WTC11 (cell line): ENCODE data around the gene PPP1R2C. TPM values are rescaled to one million over a fixed set of nuclear protein-coding genes. Genes with fewer than 3 reads are reported as not detected.

ENCODE experiments used
- ATAC-seq: fragments of 200-7000 bp; cut with Tn5 transposase; 2 replicates; pipeline ENCODE4 v1.10.0; 2021; ENCODE audit warnings: mild to moderate bottlenecking, moderate library complexity
- CTCF ChIA-PET: fragments of 300-600 bp; sonication (Branson Sonifier 250); formaldehyde crosslinking; loops from one replicate; lab custom pipeline; 2021; ENCODE audit warnings: antibody characterized with exemption; lab: Charles Lee
- POLR2A ChIA-PET: fragments of 350-600 bp; sonication (Branson Sonifier 250); formaldehyde crosslinking; loops from one replicate; lab custom pipeline; 2021; ENCODE audit warnings: antibody characterized with exemption; lab: Charles Lee
- DNase-seq: peaks from one replicate; pipeline ENCODE4 v3.0.0; 2021; ENCODE audit warnings: low spot score
- H3K27ac Mint-ChIP-seq: 2 replicates; pipeline ENCODE4 v1.8.0; 2021; ENCODE audit warnings: mixed read lengths
- H3K27me3 Mint-ChIP-seq: 2 replicates; pipeline ENCODE4 v1.8.0; 2021; ENCODE audit warnings: low read depth, mild to moderate bottlenecking, moderate library complexity, mixed read lengths
- H3K36me3 Mint-ChIP-seq: 2 replicates; pipeline ENCODE4 v1.8.0; 2021; ENCODE audit warnings: mixed read lengths
- H3K4me1 Mint-ChIP-seq: 2 replicates; pipeline ENCODE4 v1.8.0; 2022; ENCODE audit warnings: mixed read lengths
- H3K4me3 Mint-ChIP-seq: 2 replicates; pipeline ENCODE4 v1.8.0; 2021; ENCODE audit warnings: mild to moderate bottlenecking, moderate library complexity, mixed read lengths
- H3K9me3 Mint-ChIP-seq: 2 replicates; pipeline ENCODE4 v1.8.0; 2021; ENCODE audit warnings: mixed read lengths
- CREB1 ChIP-seq: sonication (generic); formaldehyde crosslinking; IDR thresholded peaks from 2 replicates; pipeline ENCODE4 v1.8.0; 2023; ENCODE audit warnings: mild to moderate bottlenecking, missing genetic modification reagents
- CREM ChIP-seq: sonication (generic); formaldehyde crosslinking; IDR thresholded peaks from 2 replicates; pipeline ENCODE4 v1.8.1; 2022; ENCODE audit warnings: mild to moderate bottlenecking, missing genetic modification reagents, moderate library complexity
- ELF4 ChIP-seq: sonication (generic); formaldehyde crosslinking; IDR thresholded peaks from 2 replicates; pipeline ENCODE4 v1.8.1; 2022; ENCODE audit warnings: low read depth, mild to moderate bottlenecking, moderate library complexity, missing genetic modification reagents
- FOXP1 ChIP-seq: sonication (generic); formaldehyde crosslinking; IDR thresholded peaks from 2 replicates; pipeline ENCODE4 v1.8.0; 2022; ENCODE audit warnings: missing genetic modification reagents, mild to moderate bottlenecking, moderate library complexity, borderline replicate concordance
- GABPB1 ChIP-seq: sonication (generic); formaldehyde crosslinking; IDR thresholded peaks from 2 replicates; pipeline ENCODE4 v1.8.1; 2023; ENCODE audit warnings: mild to moderate bottlenecking, missing genetic modification reagents
- GTF2I ChIP-seq: fragments of 250-450 bp; sonication (Bioruptor Pico); conservative IDR thresholded peaks from 2 replicates; pipeline ENCODE4 v1.4.0; 2021; ENCODE audit warnings: mild to moderate bottlenecking
- HMGA2 ChIP-seq: fragments of 250-450 bp; sonication (Bioruptor Pico); IDR thresholded peaks from 2 replicates; pipeline ENCODE4 v1.4.0; 2021; ENCODE audit warnings: mild to moderate bottlenecking, moderate library complexity
- JAZF1 ChIP-seq: fragments of 250-450 bp; sonication (Bioruptor Pico); IDR thresholded peaks from 2 replicates; pipeline ENCODE4 v1.9.0; 2021; ENCODE audit warnings: moderate library complexity, mild to moderate bottlenecking, inconsistent platforms
- JUN ChIP-seq: sonication (generic); formaldehyde crosslinking; IDR thresholded peaks from 2 replicates; pipeline ENCODE4 v1.8.0; 2023; ENCODE audit warnings: mild to moderate bottlenecking, missing genetic modification reagents
- MXD4 ChIP-seq: fragments of 250-450 bp; sonication (Bioruptor Pico); IDR thresholded peaks from 2 replicates; pipeline ENCODE4 v1.8.0; 2021; ENCODE audit warnings: mild to moderate bottlenecking, moderate library complexity, borderline replicate concordance
- PRRX2 ChIP-seq: fragments of 250-450 bp; sonication (Bioruptor Pico); IDR thresholded peaks from 2 replicates; pipeline ENCODE4 v1.8.0; 2021; ENCODE audit warnings: mild to moderate bottlenecking
- SMAD3 ChIP-seq: sonication (generic); formaldehyde crosslinking; IDR thresholded peaks from 2 replicates; pipeline ENCODE4 v1.8.0; 2022; ENCODE audit warnings: missing genetic modification reagents, mild to moderate bottlenecking, borderline replicate concordance
- ZBTB21 ChIP-seq: sonication (generic); formaldehyde crosslinking; IDR thresholded peaks from 2 replicates; pipeline ENCODE4 v1.8.1; 2023; ENCODE audit warnings: mild to moderate bottlenecking, missing genetic modification reagents, borderline replicate concordance
- ZNF317 ChIP-seq: sonication (generic); formaldehyde crosslinking; IDR thresholded peaks from 2 replicates; pipeline ENCODE4 v1.8.1; 2023; ENCODE audit warnings: low read depth, mild to moderate bottlenecking, moderate library complexity, missing genetic modification reagents, borderline replicate concordance
- ZNF423 ChIP-seq: fragments of 250-450 bp; sonication (Bioruptor Pico); IDR thresholded peaks from 2 replicates; pipeline ENCODE4 v2.1.2; 2022; ENCODE audit warnings: mild to moderate bottlenecking, moderate library complexity
- ZNF671 ChIP-seq: fragments of 250-450 bp; sonication (Bioruptor Pico); IDR thresholded peaks from 2 replicates; pipeline ENCODE4 v1.8.0; 2021; ENCODE audit warnings: mild to moderate bottlenecking
- total RNA-seq: library from RNA; stranded (reverse); gene quantifications from 3 replicates; pipeline ENCODE4 v1.2.3, GENCODE V29; 2021
- TF ChIP-seq, protein P1 (sequence below): sonication (generic); formaldehyde crosslinking; IDR thresholded peaks from 2 replicates; pipeline ENCODE4 v1.8.1; 2023; ENCODE audit warnings: mild to moderate bottlenecking, missing genetic modification reagents, moderate library complexity
- TF ChIP-seq, protein P2 (sequence below): sonication (generic); formaldehyde crosslinking; IDR thresholded peaks from 2 replicates; pipeline ENCODE4 v1.8.1; 2023; ENCODE audit warnings: mild to moderate bottlenecking, missing genetic modification reagents
- TF ChIP-seq, protein P3 (sequence below): fragments of 250-450 bp; sonication (Bioruptor Pico); IDR thresholded peaks from 2 replicates; pipeline ENCODE4 v1.9.0; 2021; ENCODE audit warnings: mild to moderate bottlenecking, borderline replicate concordance
- TF ChIP-seq, protein P4 (sequence below): fragments of 200-600 bp; IDR thresholded peaks from 2 replicates; pipeline ENCODE4 v1.8.0; 2022; ENCODE audit warnings: antibody characterized with exemption
- TF ChIP-seq, protein P5 (sequence below): sonication (generic); formaldehyde crosslinking; IDR thresholded peaks from 2 replicates; pipeline ENCODE4 v1.8.1; 2022; ENCODE audit warnings: missing genetic modification reagents, borderline replicate concordance

PPP1R2C gene
- total RNA-seq, 1 experiment from 2014 or later: not detected

DNA sequence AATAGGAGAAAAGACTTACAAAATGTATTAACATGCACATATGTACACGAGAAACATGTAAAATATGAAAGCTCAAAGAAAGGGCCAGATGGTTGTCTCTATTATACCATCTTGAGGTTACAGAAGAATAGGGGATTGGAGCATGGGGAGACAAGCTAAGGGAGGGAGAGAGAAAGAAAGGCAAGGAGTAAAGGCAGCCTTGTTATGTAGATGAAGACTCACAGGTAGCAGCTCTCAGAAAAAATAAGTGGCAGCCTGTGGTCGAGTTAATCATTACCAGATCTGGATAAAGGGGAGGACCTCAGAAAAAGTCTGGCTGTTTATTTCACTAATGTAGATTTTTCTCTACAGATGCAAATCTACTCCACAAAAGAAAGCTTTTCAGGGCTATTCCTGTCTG lies 26.6 kb upstream of the PPP1R2C start:
- Mint-ChIP-seq H3K27ac (peak overlapping the region; percentile 94), H3K4me3 (no peak overlapping the region)

DNA sequence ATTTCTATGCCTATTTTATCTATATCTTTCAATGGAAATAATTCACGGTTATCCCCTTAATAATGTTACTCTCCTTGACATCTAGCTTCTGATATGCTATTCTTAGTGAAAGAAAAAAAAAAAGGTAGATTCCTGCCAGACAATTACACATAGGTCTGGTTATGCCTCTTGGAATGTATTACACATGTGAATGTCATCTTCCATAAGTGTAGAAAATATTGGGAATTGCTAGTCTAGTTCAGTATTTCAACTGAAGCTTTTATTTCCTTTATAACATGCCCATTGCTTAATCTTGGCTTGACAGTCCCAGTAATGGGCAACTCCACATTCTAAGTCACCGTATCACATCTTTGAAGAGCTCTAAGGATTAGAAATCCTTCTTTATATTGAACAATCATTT lies 25.4 kb upstream of the PPP1R2C start:
- DNase-seq (no peak), ATAC-seq (no peak)
- H3K27me3 Mint-ChIP-seq: no peaks in the 10 kb centered on the region; the same call in 1 of the 2 replicates
- CTCF ChIA-PET: interaction anchor here (0.9 kb wide), 1 partner anchor 88 kb away, joined by 3 read pairs; no protein-coding TSS in a partner anchor
- H3K4me1 Mint-ChIP-seq: peaks cover 49% of the 10 kb centered on the region
- no peak overlapping the region for H3K27ac Mint-ChIP-seq
- POLR2A ChIA-PET: no interaction called here
- H3K36me3 Mint-ChIP-seq: peaks cover 9% of the 10 kb centered on the region
- H3K4me3 Mint-ChIP-seq: no peak overlapping the region
- H3K9me3 Mint-ChIP-seq: peaks cover 3% of the 10 kb centered on the region; the same call in 1 of the 2 replicates
- TF ChIP-seq SMAD3 (CRISPR knock-in tag) (no peak), JAZF1 (CRISPR knock-in tag) (no peak), MXD4 (CRISPR knock-in tag) (no peak), CREM (CRISPR knock-in tag) (no peak), GABPB1 (CRISPR knock-in tag) (no peak), ZNF317 (CRISPR knock-in tag) (no peak), ZBTB21 (CRISPR knock-in tag) (no peak), JUN (no peak)
- TF ChIP-seq, protein P1, sequence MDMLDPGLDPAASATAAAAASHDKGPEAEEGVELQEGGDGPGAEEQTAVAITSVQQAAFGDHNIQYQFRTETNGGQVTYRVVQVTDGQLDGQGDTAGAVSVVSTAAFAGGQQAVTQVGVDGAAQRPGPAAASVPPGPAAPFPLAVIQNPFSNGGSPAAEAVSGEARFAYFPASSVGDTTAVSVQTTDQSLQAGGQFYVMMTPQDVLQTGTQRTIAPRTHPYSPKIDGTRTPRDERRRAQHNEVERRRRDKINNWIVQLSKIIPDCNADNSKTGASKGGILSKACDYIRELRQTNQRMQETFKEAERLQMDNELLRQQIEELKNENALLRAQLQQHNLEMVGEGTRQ (CRISPR knock-in tag): no peak
- TF ChIP-seq, protein P2, sequence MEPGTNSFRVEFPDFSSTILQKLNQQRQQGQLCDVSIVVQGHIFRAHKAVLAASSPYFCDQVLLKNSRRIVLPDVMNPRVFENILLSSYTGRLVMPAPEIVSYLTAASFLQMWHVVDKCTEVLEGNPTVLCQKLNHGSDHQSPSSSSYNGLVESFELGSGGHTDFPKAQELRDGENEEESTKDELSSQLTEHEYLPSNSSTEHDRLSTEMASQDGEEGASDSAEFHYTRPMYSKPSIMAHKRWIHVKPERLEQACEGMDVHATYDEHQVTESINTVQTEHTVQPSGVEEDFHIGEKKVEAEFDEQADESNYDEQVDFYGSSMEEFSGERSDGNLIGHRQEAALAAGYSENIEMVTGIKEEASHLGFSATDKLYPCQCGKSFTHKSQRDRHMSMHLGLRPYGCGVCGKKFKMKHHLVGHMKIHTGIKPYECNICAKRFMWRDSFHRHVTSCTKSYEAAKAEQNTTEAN (CRISPR knock-in tag): no peak
- TF ChIP-seq, protein P3, sequence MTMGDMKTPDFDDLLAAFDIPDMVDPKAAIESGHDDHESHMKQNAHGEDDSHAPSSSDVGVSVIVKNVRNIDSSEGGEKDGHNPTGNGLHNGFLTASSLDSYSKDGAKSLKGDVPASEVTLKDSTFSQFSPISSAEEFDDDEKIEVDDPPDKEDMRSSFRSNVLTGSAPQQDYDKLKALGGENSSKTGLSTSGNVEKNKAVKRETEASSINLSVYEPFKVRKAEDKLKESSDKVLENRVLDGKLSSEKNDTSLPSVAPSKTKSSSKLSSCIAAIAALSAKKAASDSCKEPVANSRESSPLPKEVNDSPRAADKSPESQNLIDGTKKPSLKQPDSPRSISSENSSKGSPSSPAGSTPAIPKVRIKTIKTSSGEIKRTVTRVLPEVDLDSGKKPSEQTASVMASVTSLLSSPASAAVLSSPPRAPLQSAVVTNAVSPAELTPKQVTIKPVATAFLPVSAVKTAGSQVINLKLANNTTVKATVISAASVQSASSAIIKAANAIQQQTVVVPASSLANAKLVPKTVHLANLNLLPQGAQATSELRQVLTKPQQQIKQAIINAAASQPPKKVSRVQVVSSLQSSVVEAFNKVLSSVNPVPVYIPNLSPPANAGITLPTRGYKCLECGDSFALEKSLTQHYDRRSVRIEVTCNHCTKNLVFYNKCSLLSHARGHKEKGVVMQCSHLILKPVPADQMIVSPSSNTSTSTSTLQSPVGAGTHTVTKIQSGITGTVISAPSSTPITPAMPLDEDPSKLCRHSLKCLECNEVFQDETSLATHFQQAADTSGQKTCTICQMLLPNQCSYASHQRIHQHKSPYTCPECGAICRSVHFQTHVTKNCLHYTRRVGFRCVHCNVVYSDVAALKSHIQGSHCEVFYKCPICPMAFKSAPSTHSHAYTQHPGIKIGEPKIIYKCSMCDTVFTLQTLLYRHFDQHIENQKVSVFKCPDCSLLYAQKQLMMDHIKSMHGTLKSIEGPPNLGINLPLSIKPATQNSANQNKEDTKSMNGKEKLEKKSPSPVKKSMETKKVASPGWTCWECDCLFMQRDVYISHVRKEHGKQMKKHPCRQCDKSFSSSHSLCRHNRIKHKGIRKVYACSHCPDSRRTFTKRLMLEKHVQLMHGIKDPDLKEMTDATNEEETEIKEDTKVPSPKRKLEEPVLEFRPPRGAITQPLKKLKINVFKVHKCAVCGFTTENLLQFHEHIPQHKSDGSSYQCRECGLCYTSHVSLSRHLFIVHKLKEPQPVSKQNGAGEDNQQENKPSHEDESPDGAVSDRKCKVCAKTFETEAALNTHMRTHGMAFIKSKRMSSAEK: no peak
- TF ChIP-seq, protein P4, sequence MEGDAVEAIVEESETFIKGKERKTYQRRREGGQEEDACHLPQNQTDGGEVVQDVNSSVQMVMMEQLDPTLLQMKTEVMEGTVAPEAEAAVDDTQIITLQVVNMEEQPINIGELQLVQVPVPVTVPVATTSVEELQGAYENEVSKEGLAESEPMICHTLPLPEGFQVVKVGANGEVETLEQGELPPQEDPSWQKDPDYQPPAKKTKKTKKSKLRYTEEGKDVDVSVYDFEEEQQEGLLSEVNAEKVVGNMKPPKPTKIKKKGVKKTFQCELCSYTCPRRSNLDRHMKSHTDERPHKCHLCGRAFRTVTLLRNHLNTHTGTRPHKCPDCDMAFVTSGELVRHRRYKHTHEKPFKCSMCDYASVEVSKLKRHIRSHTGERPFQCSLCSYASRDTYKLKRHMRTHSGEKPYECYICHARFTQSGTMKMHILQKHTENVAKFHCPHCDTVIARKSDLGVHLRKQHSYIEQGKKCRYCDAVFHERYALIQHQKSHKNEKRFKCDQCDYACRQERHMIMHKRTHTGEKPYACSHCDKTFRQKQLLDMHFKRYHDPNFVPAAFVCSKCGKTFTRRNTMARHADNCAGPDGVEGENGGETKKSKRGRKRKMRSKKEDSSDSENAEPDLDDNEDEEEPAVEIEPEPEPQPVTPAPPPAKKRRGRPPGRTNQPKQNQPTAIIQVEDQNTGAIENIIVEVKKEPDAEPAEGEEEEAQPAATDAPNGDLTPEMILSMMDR: no peak

More for the DNA sequence above, 26.6 kb upstream of the PPP1R2C start:
- H3K36me3 Mint-ChIP-seq: peaks cover 7% of the 10 kb centered on the region
- no peaks in the 10 kb centered on the region; the same call in 1 of the 2 replicates for H3K27me3 Mint-ChIP-seq
- H3K9me3 Mint-ChIP-seq: peaks cover 3% of the 10 kb centered on the region; the same call in 1 of the 2 replicates
- H3K4me1 Mint-ChIP-seq: peaks cover 56% of the 10 kb centered on the region
- ATAC-seq: peak; percentile 97
- DNase-seq: no peak
- CTCF ChIA-PET: interaction anchor here (0.7 to 1.3 kb wide), 3 partner anchors 89 to 544 kb away, joined by 3 to 5 read pairs (median 3); no protein-coding TSS in a partner anchor
- POLR2A ChIA-PET: no interaction called here
- TF ChIP-seq JUN (no peak), FOXP1 (no peak), GTF2I (no peak), PRRX2 (CRISPR knock-in tag) (no peak), CREB1 (CRISPR knock-in tag) (no peak), ZNF423 (no peak), CREM (CRISPR knock-in tag) (no peak), ZNF671 (no peak), ELF4 (no peak), HMGA2 (CRISPR knock-in tag) (no peak)
- TF ChIP-seq, protein P5, sequence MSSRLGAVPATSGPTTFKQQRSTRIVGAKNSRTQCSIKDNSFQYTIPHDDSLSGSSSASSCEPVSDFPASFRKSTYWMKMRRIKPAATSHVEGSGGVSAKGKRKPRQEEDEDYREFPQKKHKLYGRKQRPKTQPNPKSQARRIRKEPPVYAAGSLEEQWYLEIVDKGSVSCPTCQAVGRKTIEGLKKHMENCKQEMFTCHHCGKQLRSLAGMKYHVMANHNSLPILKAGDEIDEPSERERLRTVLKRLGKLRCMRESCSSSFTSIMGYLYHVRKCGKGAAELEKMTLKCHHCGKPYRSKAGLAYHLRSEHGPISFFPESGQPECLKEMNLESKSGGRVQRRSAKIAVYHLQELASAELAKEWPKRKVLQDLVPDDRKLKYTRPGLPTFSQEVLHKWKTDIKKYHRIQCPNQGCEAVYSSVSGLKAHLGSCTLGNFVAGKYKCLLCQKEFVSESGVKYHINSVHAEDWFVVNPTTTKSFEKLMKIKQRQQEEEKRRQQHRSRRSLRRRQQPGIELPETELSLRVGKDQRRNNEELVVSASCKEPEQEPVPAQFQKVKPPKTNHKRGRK (CRISPR knock-in tag): no peak
